Fibroblast of lung (primary cell): Measurements from ENCODE around the gene ACVR2B.
"Not testable (repeated sequence)": the region's sequence is repeated elsewhere in the genome, so short reads cannot be mapped to it uniquely, and the experiment has no call there.

Source experiments
- CTCF ChIP-seq, 2 donors: IDR thresholded peaks in 1 of 2; conservative IDR thresholded peaks in 1 of 2; 1 replicate in 1 of 2; 2 replicates in 1 of 2; pipeline ENCODE4 v1.5.1; 2011 to 2012; ENCODE audit warnings: low read length in 2 of 2, control low read depth in 1 of 2, inconsistent platforms in 1 of 2, low read depth in 1 of 2, mild to moderate bottlenecking in 1 of 2
- EZH2 ChIP-seq: IDR thresholded peaks from 2 replicates; pipeline ENCODE4 v1.5.1; 2012; ENCODE audit warnings: low read length, control low read depth, mild to moderate bottlenecking; ENCODE audit errors: missing control alignments

- TF ChIP-seq CTCF (conservative IDR thresholded peaks at IDR 0.05 in 1 of 2, IDR thresholded peaks at IDR 0.05 in 1 of 2; ENCODE audit: low read depth in 1 of 2, low read length in 2 of 2); EZH2: not testable (repeated sequence)
Observed at GRCh38 chr3:38438436-38439069, 15.1 kb upstream of the ACVR2B start.
